ENCODE measurements around the gene SLC30A1. TPM values are rescaled to one million over a fixed set of nuclear protein-coding genes. Genes with fewer than 3 reads are reported as not detected.

SLC30A1 gene
- total and polyA plus RNA-seq, 2 donors from 2014 or later, result 8.2 to 37.7 TPM

DNA sequence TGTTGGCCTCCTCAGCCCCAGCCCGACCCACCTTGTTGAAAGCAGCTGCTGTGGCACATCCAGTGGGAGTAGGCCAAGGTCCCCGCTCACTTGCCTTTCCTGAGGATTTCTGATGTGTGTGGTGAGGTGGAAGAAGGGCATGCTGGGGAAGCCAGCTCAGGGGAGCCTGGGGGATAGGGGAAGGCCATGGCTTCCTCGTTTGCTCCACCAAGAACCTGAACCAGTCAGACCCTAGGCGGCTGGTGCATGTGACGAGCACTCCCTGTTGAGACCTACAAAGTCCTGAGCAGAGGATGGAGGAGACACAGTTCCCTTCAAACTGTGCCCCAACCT, 38.0 kb upstream of the SLC30A1 start:
- Histone ChIP-seq H3K4me3 (ENCODE audit: low read length in 3 of 3) (no peak overlapping the region), H3K27me3 (ENCODE audit: control insufficient read depth, insufficient read depth, low read length) (no peaks in the 10 kb centered on the region), H3K9me3 (ENCODE audit: control insufficient read depth in 2 of 3, insufficient read depth in 1 of 3, low read length in 3 of 3) (no peaks in the 10 kb centered on the region), H3K4me1 (ENCODE audit: control insufficient read depth in 2 of 3, insufficient read depth in 2 of 3, low read depth in 1 of 3, low read length in 3 of 3) (peaks cover 0 to 3% (median 0%) of the 10 kb centered on the region in 3 donors), H3K9ac (ENCODE audit: low read length in 3 of 3) (no peak overlapping the region), H3K36me3 (ENCODE audit: control insufficient read depth in 2 of 3, insufficient read depth in 3 of 3, low read length in 3 of 3) (no peaks in the 10 kb centered on the region), H3K27ac (ENCODE audit: low read depth in 2 of 2, low read length in 2 of 2) (no peak overlapping the region)
- FAIRE-seq (no peak), DNase-seq (no peak)
- TF ChIP-seq, protein P1, sequence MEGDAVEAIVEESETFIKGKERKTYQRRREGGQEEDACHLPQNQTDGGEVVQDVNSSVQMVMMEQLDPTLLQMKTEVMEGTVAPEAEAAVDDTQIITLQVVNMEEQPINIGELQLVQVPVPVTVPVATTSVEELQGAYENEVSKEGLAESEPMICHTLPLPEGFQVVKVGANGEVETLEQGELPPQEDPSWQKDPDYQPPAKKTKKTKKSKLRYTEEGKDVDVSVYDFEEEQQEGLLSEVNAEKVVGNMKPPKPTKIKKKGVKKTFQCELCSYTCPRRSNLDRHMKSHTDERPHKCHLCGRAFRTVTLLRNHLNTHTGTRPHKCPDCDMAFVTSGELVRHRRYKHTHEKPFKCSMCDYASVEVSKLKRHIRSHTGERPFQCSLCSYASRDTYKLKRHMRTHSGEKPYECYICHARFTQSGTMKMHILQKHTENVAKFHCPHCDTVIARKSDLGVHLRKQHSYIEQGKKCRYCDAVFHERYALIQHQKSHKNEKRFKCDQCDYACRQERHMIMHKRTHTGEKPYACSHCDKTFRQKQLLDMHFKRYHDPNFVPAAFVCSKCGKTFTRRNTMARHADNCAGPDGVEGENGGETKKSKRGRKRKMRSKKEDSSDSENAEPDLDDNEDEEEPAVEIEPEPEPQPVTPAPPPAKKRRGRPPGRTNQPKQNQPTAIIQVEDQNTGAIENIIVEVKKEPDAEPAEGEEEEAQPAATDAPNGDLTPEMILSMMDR (IDR thresholded peaks at IDR 0.05; ENCODE audit: borderline replicate concordance, extremely low read depth, insufficient read depth), result no peak
- intact Hi-C loops (cut with DNase I), result no loop called here

DNA sequence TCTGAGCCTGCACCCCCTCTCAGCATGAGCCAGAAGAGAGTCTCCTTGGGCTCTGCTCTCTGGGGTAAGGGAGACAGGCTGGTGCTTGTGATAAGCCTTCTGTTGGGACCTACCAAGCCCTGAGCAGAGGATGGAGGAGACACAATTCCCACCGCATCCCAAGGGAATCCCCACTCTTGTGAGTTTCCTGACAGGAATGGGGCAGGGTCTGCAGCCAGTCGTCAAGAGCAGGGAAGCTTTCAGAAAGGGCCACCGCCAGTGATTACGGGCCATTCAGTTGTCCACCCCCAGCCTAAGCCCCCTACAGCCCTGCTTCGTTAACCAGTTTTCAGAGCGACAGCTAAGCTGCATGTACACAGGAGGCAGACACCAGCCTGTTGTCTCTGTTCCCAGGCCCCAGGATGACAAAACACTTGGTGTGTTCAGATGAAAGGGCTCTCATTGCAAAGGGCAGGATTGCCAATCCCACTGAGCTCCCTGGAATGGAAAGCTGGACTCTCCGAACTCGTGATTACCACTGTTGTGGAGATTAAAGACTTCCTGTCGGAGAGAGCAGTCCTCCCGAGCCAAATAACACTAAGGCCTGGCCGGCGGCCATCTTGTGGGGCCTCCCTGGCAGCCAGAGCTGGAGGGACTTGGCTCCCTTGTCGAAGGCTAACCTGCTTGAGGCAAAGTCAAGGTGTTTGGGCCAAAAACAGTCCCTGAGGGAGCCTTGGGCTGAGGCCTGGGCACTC, 37.4 kb upstream of the SLC30A1 start:
- H3K27ac ChIP-seq (ENCODE audit: low read depth in 2 of 2, low read length in 2 of 2), result no peak overlapping the region
- no peak overlapping the region for H3K4me3 ChIP-seq (ENCODE audit: low read length in 3 of 3)
- DNase-seq, result peak in 1 of 5 donors; percentile 51
- peaks cover 0 to under 1% (median 0%) of the 10 kb centered on the region in 3 donors for H3K4me1 ChIP-seq (ENCODE audit: control insufficient read depth in 2 of 3, insufficient read depth in 2 of 3, low read depth in 1 of 3, low read length in 3 of 3)
- TF ChIP-seq, protein P1 (IDR thresholded peaks at IDR 0.05; ENCODE audit: borderline replicate concordance, extremely low read depth, insufficient read depth), result no peak
- FAIRE-seq, result no peak
- intact Hi-C loops (cut with DNase I), result no loop called here
- no peaks in the 10 kb centered on the region for H3K27me3 ChIP-seq (ENCODE audit: control insufficient read depth, insufficient read depth, low read length)
- H3K9ac ChIP-seq (ENCODE audit: low read length in 3 of 3), result no peak overlapping the region
- no peaks in the 10 kb centered on the region for H3K9me3 ChIP-seq (ENCODE audit: control insufficient read depth in 2 of 3, insufficient read depth in 1 of 3, low read length in 3 of 3)
- no peaks in the 10 kb centered on the region for H3K36me3 ChIP-seq (ENCODE audit: control insufficient read depth in 2 of 3, insufficient read depth in 3 of 3, low read length in 3 of 3)

DNA sequence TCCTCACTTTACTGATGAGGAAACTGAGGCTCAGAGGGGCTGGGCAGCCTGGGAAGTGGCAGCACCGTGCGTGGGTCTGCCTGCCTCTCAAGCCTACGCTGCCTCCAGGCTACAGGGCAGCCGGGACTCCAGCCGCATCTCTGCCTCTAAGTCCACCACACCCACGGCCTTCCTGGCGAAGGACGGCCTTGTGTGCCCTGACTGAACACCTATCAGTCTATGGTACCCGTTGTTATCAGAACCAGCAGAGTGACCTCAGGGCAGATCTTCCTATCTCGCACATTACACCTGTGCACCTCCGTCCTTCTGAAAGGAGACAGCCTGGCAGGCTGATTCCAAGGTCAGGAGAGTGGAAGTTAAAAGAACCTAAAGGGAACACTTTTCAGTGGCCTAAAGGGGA, 35.7 kb upstream of the SLC30A1 start:
- H3K27ac ChIP-seq (ENCODE audit: low read depth in 2 of 2, low read length in 2 of 2), result no peak overlapping the region
- no peaks in the 10 kb centered on the region for H3K27me3 ChIP-seq (ENCODE audit: control insufficient read depth, insufficient read depth, low read length)
- no peak overlapping the region for H3K4me3 ChIP-seq (ENCODE audit: low read length in 3 of 3)
- DNase-seq (no peak), FAIRE-seq (no peak)
- intact Hi-C loops (cut with DNase I), result no loop called here
- TF ChIP-seq, protein P1 (IDR thresholded peaks at IDR 0.05; ENCODE audit: borderline replicate concordance, extremely low read depth, insufficient read depth), result no peak
- no peaks in the 10 kb centered on the region for H3K9me3 ChIP-seq (ENCODE audit: control insufficient read depth in 2 of 3, insufficient read depth in 1 of 3, low read length in 3 of 3)
- H3K36me3 ChIP-seq (ENCODE audit: control insufficient read depth in 2 of 3, insufficient read depth in 3 of 3, low read length in 3 of 3), result no peaks in the 10 kb centered on the region
- no peak overlapping the region for H3K9ac ChIP-seq (ENCODE audit: low read length in 3 of 3)
- no peaks in the 10 kb centered on the region for H3K4me1 ChIP-seq (ENCODE audit: control insufficient read depth in 2 of 3, insufficient read depth in 2 of 3, low read depth in 1 of 3, low read length in 3 of 3)

DNA sequence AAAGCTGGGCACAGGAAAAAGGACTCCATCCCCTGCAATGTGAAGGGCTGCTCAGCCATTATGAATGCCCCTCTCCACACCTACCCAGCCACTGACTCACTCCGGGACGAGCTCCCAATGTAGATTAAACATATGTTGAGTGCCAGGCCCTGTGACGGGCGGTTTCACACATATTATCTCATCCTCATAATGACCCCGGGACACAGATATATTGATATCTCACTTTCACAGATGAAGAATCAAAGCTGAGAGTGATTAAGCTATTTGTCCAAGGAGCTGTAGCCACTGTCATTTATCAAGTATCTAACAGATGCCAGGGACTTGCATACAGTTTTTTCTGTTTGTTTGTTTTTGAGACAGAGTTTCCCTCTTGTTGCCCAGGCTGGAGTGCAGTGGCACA, 35.0 kb upstream of the SLC30A1 start:
- TF ChIP-seq, protein P1 (IDR thresholded peaks at IDR 0.05; ENCODE audit: borderline replicate concordance, extremely low read depth, insufficient read depth), result no peak
- FAIRE-seq, result no peak
- Histone ChIP-seq H3K4me1 (ENCODE audit: control insufficient read depth in 2 of 3, insufficient read depth in 2 of 3, low read depth in 1 of 3, low read length in 3 of 3) (no peaks in the 10 kb centered on the region), H3K4me3 (ENCODE audit: low read length in 3 of 3) (no peak overlapping the region), H3K36me3 (ENCODE audit: control insufficient read depth in 2 of 3, insufficient read depth in 3 of 3, low read length in 3 of 3) (no peaks in the 10 kb centered on the region), H3K9ac (ENCODE audit: low read length in 3 of 3) (no peak overlapping the region), H3K9me3 (ENCODE audit: control insufficient read depth in 2 of 3, insufficient read depth in 1 of 3, low read length in 3 of 3) (no peaks in the 10 kb centered on the region), H3K27ac (ENCODE audit: low read depth in 2 of 2, low read length in 2 of 2) (no peak overlapping the region), H3K27me3 (ENCODE audit: control insufficient read depth, insufficient read depth, low read length) (no peaks in the 10 kb centered on the region)
- no peak for DNase-seq
- intact Hi-C loops (cut with DNase I), result no loop called here

Data from kidney (tissue), 14 donors.